ENCODE measurements around the gene SLC4A4. TPM values are rescaled to one million over a fixed set of nuclear protein-coding genes. Genes with fewer than 3 reads are reported as not detected.

SLC4A4 gene
- total RNA-seq, 2 experiments from 2014 or later = 0.08 to 0.14 TPM

DNA sequence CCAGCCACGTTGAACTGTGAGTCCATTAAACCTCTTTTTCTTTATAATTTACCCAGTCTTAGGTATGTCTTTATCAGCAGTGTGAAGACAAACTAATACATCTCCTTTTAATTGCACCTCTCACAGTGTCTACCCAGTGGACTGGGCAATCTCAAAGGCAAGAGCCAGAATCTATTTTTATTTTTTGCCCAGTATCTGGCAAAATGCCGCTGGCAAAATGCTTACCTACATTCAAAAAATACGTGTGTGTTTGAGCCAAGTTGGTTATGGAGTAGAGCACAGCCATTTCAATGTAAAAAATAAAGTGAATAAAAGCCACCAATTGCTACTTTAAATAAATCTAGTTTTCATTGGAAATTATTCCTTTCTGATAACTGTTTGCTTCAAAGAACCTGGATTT is 245.2 kb downstream of the SLC4A4 start:
- no peak overlapping the region for H3K4me3 Mint-ChIP-seq
- TF ChIP-seq, protein P1, sequence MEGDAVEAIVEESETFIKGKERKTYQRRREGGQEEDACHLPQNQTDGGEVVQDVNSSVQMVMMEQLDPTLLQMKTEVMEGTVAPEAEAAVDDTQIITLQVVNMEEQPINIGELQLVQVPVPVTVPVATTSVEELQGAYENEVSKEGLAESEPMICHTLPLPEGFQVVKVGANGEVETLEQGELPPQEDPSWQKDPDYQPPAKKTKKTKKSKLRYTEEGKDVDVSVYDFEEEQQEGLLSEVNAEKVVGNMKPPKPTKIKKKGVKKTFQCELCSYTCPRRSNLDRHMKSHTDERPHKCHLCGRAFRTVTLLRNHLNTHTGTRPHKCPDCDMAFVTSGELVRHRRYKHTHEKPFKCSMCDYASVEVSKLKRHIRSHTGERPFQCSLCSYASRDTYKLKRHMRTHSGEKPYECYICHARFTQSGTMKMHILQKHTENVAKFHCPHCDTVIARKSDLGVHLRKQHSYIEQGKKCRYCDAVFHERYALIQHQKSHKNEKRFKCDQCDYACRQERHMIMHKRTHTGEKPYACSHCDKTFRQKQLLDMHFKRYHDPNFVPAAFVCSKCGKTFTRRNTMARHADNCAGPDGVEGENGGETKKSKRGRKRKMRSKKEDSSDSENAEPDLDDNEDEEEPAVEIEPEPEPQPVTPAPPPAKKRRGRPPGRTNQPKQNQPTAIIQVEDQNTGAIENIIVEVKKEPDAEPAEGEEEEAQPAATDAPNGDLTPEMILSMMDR (IDR thresholded peaks at IDR 0.05) = no peak
- no peak for ATAC-seq (ENCODE audit: poor library complexity)
- DNase-seq = no peak
- H3K9me3 Mint-ChIP-seq = no peaks in the 10 kb centered on the region
- no peaks in the 10 kb centered on the region for H3K27me3 Mint-ChIP-seq
- Histone ChIP-seq H3K36me3 (ENCODE audit: insufficient read depth, low read length) (no peaks in the 10 kb centered on the region), H3K27me3 (ENCODE audit: control insufficient read depth in 1 of 2, insufficient read depth in 2 of 2, low read length in 2 of 2) (no peaks in the 10 kb centered on the region), H3K4me3 (ENCODE audit: low read length) (no peak overlapping the region), H3K27ac (ENCODE audit: low read depth in 1 of 2, low read length in 2 of 2) (no peak overlapping the region), H3K4me1 (ENCODE audit: insufficient read depth, low read length) (no peaks in the 10 kb centered on the region), H3K9me3 (ENCODE audit: control insufficient read depth in 1 of 2, insufficient read depth in 1 of 2, low read length in 2 of 2) (no peaks in the 10 kb centered on the region)
- intact Hi-C loops (cut with DNase I, micrococcal nuclease) = no loop called here
- CTCF ChIA-PET = no interaction called here
- POLR2A ChIA-PET = no interaction called here
- no peaks in the 10 kb centered on the region for H3K4me1 Mint-ChIP-seq (ENCODE audit: low read depth)
- H3K27ac Mint-ChIP-seq = no peak overlapping the region
- H3K36me3 Mint-ChIP-seq (ENCODE audit: low read depth) = no peaks in the 10 kb centered on the region

DNA sequence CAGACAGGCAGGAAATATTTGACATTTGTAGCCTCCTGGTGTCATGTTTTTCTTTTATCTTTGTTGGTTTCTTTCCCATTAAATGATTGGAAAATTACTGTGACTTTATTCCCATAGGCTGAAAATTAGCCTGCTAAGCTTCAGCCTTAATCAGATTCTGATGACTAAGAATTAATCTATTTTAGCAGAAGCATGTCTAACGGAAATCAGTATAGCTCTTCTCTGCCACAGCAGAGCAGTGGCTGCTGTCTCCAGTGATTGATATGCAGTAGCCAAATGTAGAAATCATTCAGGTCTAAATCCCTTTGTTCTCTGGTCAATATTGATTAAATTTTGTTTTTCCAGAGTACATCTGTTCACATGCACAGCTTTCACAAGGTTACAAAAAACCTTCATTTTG is 245.8 kb downstream of the SLC4A4 start:
- no peaks in the 10 kb centered on the region for H3K27me3 ChIP-seq (ENCODE audit: control insufficient read depth in 1 of 2, insufficient read depth in 2 of 2, low read length in 2 of 2)
- Mint-ChIP-seq H3K4me3 (no peak overlapping the region), H3K9me3 (no peaks in the 10 kb centered on the region), H3K27me3 (no peaks in the 10 kb centered on the region), H3K27ac (no peak overlapping the region), H3K36me3 (ENCODE audit: low read depth) (no peaks in the 10 kb centered on the region), H3K4me1 (ENCODE audit: low read depth) (no peaks in the 10 kb centered on the region)
- DNase-seq (no peak), ATAC-seq (ENCODE audit: poor library complexity) (no peak)
- H3K36me3 ChIP-seq (ENCODE audit: insufficient read depth, low read length) = no peaks in the 10 kb centered on the region
- ChIA-PET CTCF (no interaction called here), POLR2A (no interaction called here)
- intact Hi-C loops (cut with DNase I, micrococcal nuclease) = no loop called here
- no peaks in the 10 kb centered on the region for H3K4me1 ChIP-seq (ENCODE audit: insufficient read depth, low read length)
- H3K4me3 ChIP-seq (ENCODE audit: low read length) = no peak overlapping the region
- peaks cover 0 to 3% of the 10 kb centered on the region in 2 experiments for H3K9me3 ChIP-seq (ENCODE audit: control insufficient read depth in 1 of 2, insufficient read depth in 1 of 2, low read length in 2 of 2)
- H3K27ac ChIP-seq (ENCODE audit: low read depth in 1 of 2, low read length in 2 of 2) = no peak overlapping the region
- TF ChIP-seq, protein P1 (IDR thresholded peaks at IDR 0.05) = no peak

DNA sequence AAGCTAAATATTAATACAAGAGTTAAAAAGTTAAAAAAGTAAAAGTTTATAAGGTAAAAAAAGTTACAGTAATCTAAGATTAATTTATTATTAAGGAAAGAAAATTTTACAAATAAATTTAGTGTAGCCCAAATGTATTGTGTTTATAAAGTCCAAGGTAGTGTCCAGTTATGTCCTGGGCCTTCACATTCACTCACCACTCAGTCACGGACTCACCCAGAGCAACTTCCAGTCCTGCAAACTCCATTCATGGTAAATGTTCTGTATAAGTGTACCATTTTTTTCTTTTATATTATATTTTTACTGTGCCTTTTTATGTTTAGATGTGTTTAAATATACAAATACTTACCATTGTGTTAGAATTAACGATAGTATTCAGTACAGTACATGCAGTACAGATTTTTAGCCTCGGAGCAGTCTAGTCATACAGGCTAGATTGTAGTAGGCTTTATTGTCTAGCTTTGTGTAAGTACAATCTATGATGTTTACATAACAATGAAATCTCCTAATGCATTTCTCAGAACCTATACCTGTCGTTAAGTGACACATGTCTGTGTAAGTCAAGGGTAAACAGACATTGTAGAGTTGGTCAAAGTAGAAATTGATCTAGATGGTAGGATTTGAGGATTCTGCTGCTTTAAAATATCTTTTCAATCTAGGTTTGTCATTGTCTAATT is 247.4 kb downstream of the SLC4A4 start:
- Histone ChIP-seq H3K9me3 (ENCODE audit: control insufficient read depth in 1 of 2, insufficient read depth in 1 of 2, low read length in 2 of 2) (peaks cover 0 to 4% of the 10 kb centered on the region in 2 experiments), H3K4me3 (ENCODE audit: low read length) (no peak overlapping the region), H3K4me1 (ENCODE audit: insufficient read depth, low read length) (no peaks in the 10 kb centered on the region), H3K36me3 (ENCODE audit: insufficient read depth, low read length) (no peaks in the 10 kb centered on the region), H3K27ac (ENCODE audit: low read depth in 1 of 2, low read length in 2 of 2) (no peak overlapping the region), H3K27me3 (ENCODE audit: control insufficient read depth in 1 of 2, insufficient read depth in 2 of 2, low read length in 2 of 2) (no peaks in the 10 kb centered on the region)
- no peak for ATAC-seq (ENCODE audit: poor library complexity)
- no peak overlapping the region for H3K4me3 Mint-ChIP-seq
- CTCF ChIA-PET = no interaction called here
- no peaks in the 10 kb centered on the region for H3K4me1 Mint-ChIP-seq (ENCODE audit: low read depth)
- POLR2A ChIA-PET = no interaction called here
- TF ChIP-seq, protein P1 (IDR thresholded peaks at IDR 0.05) = no peak
- intact Hi-C loops (cut with DNase I, micrococcal nuclease) = no loop called here
- H3K27ac Mint-ChIP-seq = no peak overlapping the region
- H3K9me3 Mint-ChIP-seq = no peaks in the 10 kb centered on the region
- no peaks in the 10 kb centered on the region for H3K36me3 Mint-ChIP-seq (ENCODE audit: low read depth)
- no peaks in the 10 kb centered on the region for H3K27me3 Mint-ChIP-seq
- no peak for DNase-seq

Measured in CD4-positive, alpha-beta T cell (primary cell).